HG03521 (cell line): Measurements from ENCODE around the gene FBLN5.
"Not testable (repeated sequence)": the region's sequence is repeated elsewhere in the genome, so short reads cannot be mapped to it uniquely, and the experiment has no call there.

Experiments
- ATAC-seq: cut with Tn5 transposase; IDR thresholded peaks from one replicate; pipeline ENCODE4 v1.9.1; 2021; ENCODE audit warnings: mild to moderate bottlenecking, moderate library complexity; ENCODE audit not compliant: unreplicated experiment

Gene FBLN5

GRCh38 chr14:91886961-91887360, 60.5 kb downstream of the FBLN5 start:
- no peak for ATAC-seq

- ATAC-seq, result no peak
These were observed 61.7 kb downstream of the FBLN5 start for GRCh38 chr14:91885839-91886238.

GRCh38 chr14:91885113-91885712, 62.3 kb downstream of the FBLN5 start:
- ATAC-seq, result no peak

DNA sequence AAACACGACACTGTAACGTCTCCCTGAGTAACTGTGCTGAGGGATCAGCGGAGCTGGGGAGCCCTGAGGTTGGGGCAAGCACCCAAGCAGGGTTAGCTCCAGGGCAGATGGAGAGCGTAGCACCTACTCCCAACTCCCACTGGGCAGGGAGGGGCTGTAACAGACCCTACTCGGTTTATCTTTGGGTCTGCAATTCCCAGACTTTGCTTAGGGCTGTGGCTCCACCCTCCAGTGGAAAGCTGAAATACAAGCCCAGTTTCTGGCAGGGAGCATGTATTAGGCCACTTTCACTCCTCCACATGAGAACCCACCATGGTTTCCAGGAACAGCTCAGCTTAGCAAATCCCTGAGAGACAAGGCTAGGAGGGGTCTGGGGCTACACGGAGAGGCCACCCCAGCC, 62.8 kb downstream of the FBLN5 start:
- ATAC-seq, result no peak

GRCh38 chr14:91883753-91884152, 63.7 kb downstream of the FBLN5 start:
- no peak for ATAC-seq

- no peak for ATAC-seq
These were observed 64.7 kb downstream of the FBLN5 start for GRCh38 chr14:91882776-91883175.

- no peak for ATAC-seq
These were observed 65.1 kb downstream of the FBLN5 start for GRCh38 chr14:91882369-91882768.

DNA sequence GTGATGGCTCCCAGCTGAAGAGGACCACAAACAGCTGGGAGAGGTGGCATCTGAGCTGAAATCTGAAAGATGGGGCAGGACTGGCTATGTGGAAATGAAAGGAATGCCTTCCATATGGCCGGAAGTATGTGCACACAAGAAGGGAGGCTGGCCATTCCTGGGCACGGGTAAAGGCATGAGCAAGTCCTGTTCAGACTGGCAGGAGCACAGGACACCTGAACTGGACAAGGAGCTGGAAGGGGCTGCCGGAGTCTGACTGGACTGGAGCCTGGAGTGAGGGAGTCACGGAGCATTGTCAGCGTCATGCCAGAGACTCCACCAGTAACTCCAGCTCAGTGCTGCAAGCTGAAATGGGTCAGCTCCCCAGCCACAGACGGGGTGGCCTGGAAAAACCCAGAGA, 68.3 kb downstream of the FBLN5 start:
- ATAC-seq, result no peak

DNA sequence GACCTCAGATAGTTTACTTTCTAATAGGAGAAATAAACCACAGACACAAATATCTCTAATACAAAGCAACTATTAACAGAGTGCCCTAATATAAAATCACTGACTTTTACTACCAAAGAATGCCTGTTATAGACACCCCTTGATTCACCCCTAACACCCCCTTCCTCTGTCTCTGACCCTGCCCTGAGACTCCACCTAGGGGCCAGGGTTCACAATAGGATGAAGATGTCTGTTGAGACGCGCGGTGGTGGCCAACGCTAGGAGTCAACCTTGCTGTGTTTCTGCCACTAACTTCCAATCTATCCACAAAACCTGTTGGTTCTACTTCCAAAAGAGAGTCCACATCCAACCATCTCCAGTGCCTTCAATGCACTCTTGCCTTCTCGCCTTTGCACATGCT, 69.2 kb downstream of the FBLN5 start:
- ATAC-seq, result no peak

DNA sequence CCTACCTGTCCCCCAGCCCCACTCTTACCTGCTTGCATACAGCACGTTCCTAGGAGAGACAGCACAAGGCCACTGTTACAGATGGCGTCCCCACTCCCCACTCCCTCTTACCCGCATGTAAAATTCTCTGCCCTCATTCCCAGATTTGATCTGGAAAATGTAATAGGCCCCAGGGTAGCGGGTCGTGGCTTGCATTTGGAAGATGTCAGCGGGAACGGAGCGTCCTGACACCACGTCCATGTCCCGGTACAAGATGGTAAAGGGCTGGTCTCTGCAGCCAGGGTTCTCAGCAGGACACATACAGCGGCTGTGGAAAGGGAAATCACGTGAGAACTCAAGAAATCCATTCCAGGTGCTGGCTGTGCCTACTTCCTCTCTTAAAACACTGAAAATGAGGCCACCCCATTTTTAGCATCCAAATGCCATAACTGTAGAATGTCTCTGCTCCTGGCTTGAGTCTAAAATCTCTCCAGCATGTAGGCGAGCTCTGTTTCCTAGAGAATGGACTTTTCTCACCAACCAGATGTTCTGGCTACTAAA, 70.0 kb downstream of the FBLN5 start:
- no peak for ATAC-seq

GRCh38 chr14:91876492-91876891, 71.0 kb downstream of the FBLN5 start:
- no peak for ATAC-seq

- ATAC-seq, result no peak
These were observed 71.8 kb downstream of the FBLN5 start for GRCh38 chr14:91875525-91876286.

- ATAC-seq, result peak; percentile 73
These were observed 73.8 kb downstream of the FBLN5 start for GRCh38 chr14:91873471-91874415.

DNA sequence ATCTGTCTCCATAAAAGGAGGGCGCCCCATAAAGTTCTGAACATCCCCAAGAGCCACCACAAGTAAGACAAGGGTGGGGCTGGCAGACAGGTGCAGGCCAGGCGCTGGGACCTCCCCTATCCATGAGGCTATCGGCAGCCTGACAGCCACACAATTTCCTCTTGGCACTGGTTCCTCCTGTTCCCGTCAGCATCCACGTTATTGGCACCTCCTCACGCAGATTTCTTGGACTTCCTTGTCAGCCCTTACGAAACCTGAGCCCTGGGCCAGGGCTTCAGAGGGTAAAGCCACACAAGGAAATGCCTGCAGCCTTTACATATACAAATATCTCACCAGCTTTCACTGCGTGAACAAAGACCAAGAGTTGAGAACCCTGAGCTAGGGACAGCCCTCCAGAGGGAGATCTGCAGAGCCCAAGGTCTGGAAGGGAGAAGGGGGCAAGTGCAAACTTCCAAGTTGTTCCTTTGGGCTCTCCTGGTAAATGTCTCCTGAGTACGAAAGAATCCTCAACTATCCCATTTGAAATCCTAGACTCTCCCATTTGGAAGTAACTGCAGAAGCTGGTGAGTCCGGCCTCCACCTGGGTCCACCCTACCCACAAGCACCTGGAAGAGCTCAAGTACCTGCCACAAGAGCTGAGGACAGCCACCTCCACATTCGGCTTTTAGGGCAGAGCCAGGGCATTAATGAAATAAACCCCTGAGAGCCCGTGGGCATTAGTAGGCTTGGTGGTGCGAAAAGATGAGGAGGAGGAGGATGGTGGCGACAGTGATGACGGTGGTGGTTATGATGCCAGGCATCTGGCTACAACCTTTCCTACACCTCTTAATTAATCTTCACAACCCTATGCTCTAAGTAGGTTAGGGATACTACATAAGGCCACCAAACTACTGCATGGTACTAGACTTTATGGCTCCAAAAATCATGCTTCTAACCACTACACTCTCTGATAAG, 74.7 kb downstream of the FBLN5 start:
- peak; percentile 20 for ATAC-seq

- ATAC-seq, result peak; percentile 31
These were observed 75.4 kb downstream of the FBLN5 start for GRCh38 chr14:91872011-91872501.

- ATAC-seq, result not testable (repeated sequence)
These were observed 76.1 kb downstream of the FBLN5 start for GRCh38 chr14:91871401-91871800.

GRCh38 chr14:91870890-91871289, 76.6 kb downstream of the FBLN5 start:
- no peak for ATAC-seq

- no peak for ATAC-seq
These were observed 77.5 kb downstream of the FBLN5 start for GRCh38 chr14:91870001-91870400.

GRCh38 chr14:91869556-91869955, 77.9 kb downstream of the FBLN5 start:
- no peak for ATAC-seq
